Measurements from ENCODE around the gene CDKAL1.

The CDKAL1 gene

DNA sequence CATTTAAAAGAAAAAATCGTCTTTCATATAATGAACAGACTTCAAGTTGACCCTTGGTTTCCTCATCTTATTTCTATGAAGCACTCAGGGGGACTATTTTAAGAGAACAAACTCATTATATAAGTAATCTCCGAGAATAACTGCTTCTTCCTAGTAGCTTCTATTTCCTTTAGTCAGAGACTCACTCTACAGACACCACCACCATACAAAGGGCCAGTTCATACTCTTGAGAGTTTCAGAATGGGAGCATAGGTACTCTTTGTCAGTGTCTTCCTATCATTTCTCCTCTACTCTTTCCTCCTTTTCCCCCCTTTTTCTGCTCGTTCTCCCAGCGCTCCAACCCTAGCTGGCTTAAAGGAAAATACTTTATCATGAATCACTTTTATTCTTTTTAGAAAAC lies 104.9 kb downstream of the CDKAL1 start:
- no peak for ATAC-seq
- TF ChIP-seq OSR1 (CRISPR knock-in tag; IDR thresholded peaks at IDR 0.05) (no peak), TSHZ2 (CRISPR knock-in tag; IDR thresholded peaks at IDR 0.05) (no peak), ZNF8 (CRISPR knock-in tag; IDR thresholded peaks at IDR 0.05) (no peak), ZFP3 (CRISPR knock-in tag; IDR thresholded peaks at IDR 0.05) (no peak), ZFP30 (CRISPR knock-in tag; IDR thresholded peaks at IDR 0.05) (no peak), PPARA (CRISPR knock-in tag; IDR thresholded peaks at IDR 0.05; ENCODE audit: borderline replicate concordance) (no peak), ISL1 (CRISPR knock-in tag; IDR thresholded peaks at IDR 0.05) (no peak), CSDC2 (CRISPR knock-in tag; IDR thresholded peaks at IDR 0.05) (no peak)
- TF ChIP-seq, protein P1, sequence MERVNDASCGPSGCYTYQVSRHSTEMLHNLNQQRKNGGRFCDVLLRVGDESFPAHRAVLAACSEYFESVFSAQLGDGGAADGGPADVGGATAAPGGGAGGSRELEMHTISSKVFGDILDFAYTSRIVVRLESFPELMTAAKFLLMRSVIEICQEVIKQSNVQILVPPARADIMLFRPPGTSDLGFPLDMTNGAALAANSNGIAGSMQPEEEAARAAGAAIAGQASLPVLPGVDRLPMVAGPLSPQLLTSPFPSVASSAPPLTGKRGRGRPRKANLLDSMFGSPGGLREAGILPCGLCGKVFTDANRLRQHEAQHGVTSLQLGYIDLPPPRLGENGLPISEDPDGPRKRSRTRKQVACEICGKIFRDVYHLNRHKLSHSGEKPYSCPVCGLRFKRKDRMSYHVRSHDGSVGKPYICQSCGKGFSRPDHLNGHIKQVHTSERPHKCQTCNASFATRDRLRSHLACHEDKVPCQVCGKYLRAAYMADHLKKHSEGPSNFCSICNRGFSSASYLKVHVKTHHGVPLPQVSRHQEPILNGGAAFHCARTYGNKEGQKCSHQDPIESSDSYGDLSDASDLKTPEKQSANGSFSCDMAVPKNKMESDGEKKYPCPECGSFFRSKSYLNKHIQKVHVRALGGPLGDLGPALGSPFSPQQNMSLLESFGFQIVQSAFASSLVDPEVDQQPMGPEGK (CRISPR knock-in tag; IDR thresholded peaks at IDR 0.05; ENCODE audit: borderline replicate concordance) = no peak

DNA sequence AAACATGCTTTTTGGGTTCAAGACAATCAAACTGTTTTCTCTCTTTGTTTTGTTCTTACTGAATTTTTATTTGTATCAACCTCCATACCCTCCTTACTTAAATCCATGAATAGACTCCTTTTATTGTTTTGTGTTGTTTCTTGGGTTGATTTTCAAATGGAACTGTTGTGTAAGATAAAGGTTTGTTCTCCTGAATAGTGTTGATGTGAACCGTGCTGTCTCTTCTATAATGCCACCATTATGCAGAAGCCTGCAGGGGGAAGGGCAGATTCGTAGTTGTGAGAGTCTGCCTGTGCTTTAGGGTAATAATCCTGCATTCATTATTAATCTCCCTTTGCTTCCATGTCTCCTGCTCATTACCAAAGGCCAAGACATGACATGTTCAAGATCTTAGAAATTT lies 105.9 kb downstream of the CDKAL1 start:
- TF ChIP-seq CSRNP3 (CRISPR knock-in tag; IDR thresholded peaks at IDR 0.05) (no peak), TSHZ2 (CRISPR knock-in tag; IDR thresholded peaks at IDR 0.05) (no peak), ZFP3 (CRISPR knock-in tag; IDR thresholded peaks at IDR 0.05) (no peak), ZNF565 (CRISPR knock-in tag; conservative IDR thresholded peaks at IDR 0.05; ENCODE audit: low read depth) (no peak), SNAI2 (CRISPR knock-in tag; IDR thresholded peaks at IDR 0.05) (no peak), ARNTL (CRISPR knock-in tag; IDR thresholded peaks at IDR 0.05; ENCODE audit: borderline replicate concordance, low read depth) (no peak), RARB (CRISPR knock-in tag; IDR thresholded peaks at IDR 0.05) (no peak), TCF4 (CRISPR knock-in tag; IDR thresholded peaks at IDR 0.05; ENCODE audit: borderline replicate concordance) (no peak), ZC3H10 (CRISPR knock-in tag; IDR thresholded peaks at IDR 0.05) (no peak), BACH2 (CRISPR knock-in tag; IDR thresholded peaks at IDR 0.05; ENCODE audit: borderline replicate concordance) (no peak), PPARA (CRISPR knock-in tag; IDR thresholded peaks at IDR 0.05; ENCODE audit: borderline replicate concordance) (no peak)
- ATAC-seq = no peak

GRCh38 chr6:20642441-20642840 lies 108.2 kb downstream of the CDKAL1 start:
- TF ChIP-seq GLIS3 (CRISPR knock-in tag; IDR thresholded peaks at IDR 0.05) (no peak), TSHZ2 (CRISPR knock-in tag; IDR thresholded peaks at IDR 0.05) (no peak), ZNF8 (CRISPR knock-in tag; IDR thresholded peaks at IDR 0.05) (no peak), ZNF565 (CRISPR knock-in tag; conservative IDR thresholded peaks at IDR 0.05; ENCODE audit: low read depth) (no peak), PPARA (CRISPR knock-in tag; IDR thresholded peaks at IDR 0.05; ENCODE audit: borderline replicate concordance) (no peak), OSR1 (CRISPR knock-in tag; IDR thresholded peaks at IDR 0.05) (no peak), CREB5 (CRISPR knock-in tag; IDR thresholded peaks at IDR 0.05; ENCODE audit: low read depth) (no peak), ZNF70 (CRISPR knock-in tag; IDR thresholded peaks at IDR 0.05) (no peak), TCF4 (CRISPR knock-in tag; IDR thresholded peaks at IDR 0.05; ENCODE audit: borderline replicate concordance) (no peak), ZC3H10 (CRISPR knock-in tag; IDR thresholded peaks at IDR 0.05) (no peak), ESRRG (CRISPR knock-in tag; IDR thresholded peaks at IDR 0.05) (no peak), CSRNP3 (CRISPR knock-in tag; IDR thresholded peaks at IDR 0.05) (no peak), ISL1 (CRISPR knock-in tag; IDR thresholded peaks at IDR 0.05) (no peak), ARNTL (CRISPR knock-in tag; IDR thresholded peaks at IDR 0.05; ENCODE audit: borderline replicate concordance, low read depth) (no peak), ZFP3 (CRISPR knock-in tag; IDR thresholded peaks at IDR 0.05) (no peak)
- ATAC-seq = no peak

All from SK-N-SH treated with all-trans-retinoic acid at 6 μM for 48 hours (cell line).